ENCODE measurements around the gene DNAJC4.

The DNAJC4 gene, protein sequence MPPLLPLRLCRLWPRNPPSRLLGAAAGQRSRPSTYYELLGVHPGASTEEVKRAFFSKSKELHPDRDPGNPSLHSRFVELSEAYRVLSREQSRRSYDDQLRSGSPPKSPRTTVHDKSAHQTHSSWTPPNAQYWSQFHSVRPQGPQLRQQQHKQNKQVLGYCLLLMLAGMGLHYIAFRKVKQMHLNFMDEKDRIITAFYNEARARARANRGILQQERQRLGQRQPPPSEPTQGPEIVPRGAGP

GRCh38 chr11:64230171-64230984 is at the start of gene DNAJC4:
Gene DNAJC4, plus strand, starts transcription at chr11:64230548. Its CDS starts 307 bp downstream, at chr11:64230855.
- H3K4me3 Mint-ChIP-seq: peak within 1 kb of the TSS; percentile 90
- H3K9me3 Mint-ChIP-seq: no peaks in the 10 kb centered on the region
- peak; percentile 92 for DNase-seq (ENCODE audit: low spot score)
- no peaks in the 10 kb centered on the region for H3K27me3 Mint-ChIP-seq (ENCODE audit: low read depth)
- H3K27ac Mint-ChIP-seq: peak within 1 kb of the TSS; percentile 91
- peaks cover 33% of the 10 kb centered on the region for H3K4me1 Mint-ChIP-seq (ENCODE audit: low read depth)
- H3K36me3 Mint-ChIP-seq (ENCODE audit: low read depth): peaks cover 6% of the 10 kb centered on the region

GRCh38 chr11:64180891-64181290 is 49.5 kb upstream of the DNAJC4 start:
- H3K36me3 Mint-ChIP-seq (ENCODE audit: low read depth): peaks cover 9% of the 10 kb centered on the region
- H3K27me3 Mint-ChIP-seq (ENCODE audit: low read depth): peaks cover 2% of the 10 kb centered on the region
- no peak for DNase-seq (ENCODE audit: low spot score)
- no peak overlapping the region for H3K4me3 Mint-ChIP-seq
- H3K9me3 Mint-ChIP-seq: no peaks in the 10 kb centered on the region
- no peak overlapping the region for H3K27ac Mint-ChIP-seq
- H3K4me1 Mint-ChIP-seq (ENCODE audit: low read depth): peaks cover 38% of the 10 kb centered on the region

DNA sequence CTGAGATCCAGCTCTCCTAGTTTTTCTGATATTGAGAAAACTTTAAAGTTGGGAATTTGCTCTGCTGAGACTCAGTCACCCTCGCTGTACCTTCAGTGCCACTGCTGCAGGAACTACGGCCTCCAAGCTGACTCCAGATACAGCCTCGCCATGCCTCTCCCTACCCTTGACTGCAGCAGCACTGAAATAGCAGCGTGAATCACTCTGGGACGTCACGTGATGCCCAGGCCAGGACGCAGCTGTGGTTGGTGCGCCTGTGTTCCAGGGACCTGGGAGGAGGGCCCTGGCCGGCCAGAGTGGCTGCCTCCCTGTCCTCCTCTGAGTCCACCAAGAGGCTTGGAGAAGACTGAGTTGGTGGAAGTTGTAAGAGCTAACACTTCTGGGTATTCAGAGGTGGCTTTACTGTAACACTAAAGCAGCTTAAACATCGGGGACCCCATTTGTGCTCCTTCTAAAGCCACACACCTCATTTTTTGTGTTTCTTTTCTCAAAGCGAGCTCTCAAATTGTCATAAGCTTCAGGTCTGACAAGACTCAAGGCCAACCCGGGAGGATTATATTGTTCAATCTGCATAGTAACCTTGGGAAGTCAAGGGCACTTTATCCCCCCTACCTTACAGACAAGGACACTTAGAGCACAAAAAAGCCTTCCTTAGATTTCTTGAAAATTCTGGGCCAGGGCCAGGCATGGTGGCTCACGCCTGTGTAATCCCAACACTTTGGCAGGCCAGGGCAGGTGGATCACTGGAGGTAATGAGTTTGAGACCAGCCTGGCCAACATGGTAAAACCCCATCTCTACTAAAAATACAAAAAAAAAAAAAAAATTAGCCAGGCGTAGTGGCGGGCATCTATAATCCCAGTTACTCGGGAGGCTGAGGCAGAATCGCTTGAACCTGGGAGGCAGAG is 48.6 kb upstream of the DNAJC4 start:
- peaks cover 35% of the 10 kb centered on the region for H3K4me1 Mint-ChIP-seq (ENCODE audit: low read depth)
- H3K4me3 Mint-ChIP-seq: peak overlapping the region; percentile 35
- H3K27me3 Mint-ChIP-seq (ENCODE audit: low read depth): peaks cover 4% of the 10 kb centered on the region
- H3K9me3 Mint-ChIP-seq: no peaks in the 10 kb centered on the region
- H3K27ac Mint-ChIP-seq: peak overlapping the region; percentile 60
- peak; percentile 59 for DNase-seq (ENCODE audit: low spot score)
- peaks cover 9% of the 10 kb centered on the region for H3K36me3 Mint-ChIP-seq (ENCODE audit: low read depth)

DNA sequence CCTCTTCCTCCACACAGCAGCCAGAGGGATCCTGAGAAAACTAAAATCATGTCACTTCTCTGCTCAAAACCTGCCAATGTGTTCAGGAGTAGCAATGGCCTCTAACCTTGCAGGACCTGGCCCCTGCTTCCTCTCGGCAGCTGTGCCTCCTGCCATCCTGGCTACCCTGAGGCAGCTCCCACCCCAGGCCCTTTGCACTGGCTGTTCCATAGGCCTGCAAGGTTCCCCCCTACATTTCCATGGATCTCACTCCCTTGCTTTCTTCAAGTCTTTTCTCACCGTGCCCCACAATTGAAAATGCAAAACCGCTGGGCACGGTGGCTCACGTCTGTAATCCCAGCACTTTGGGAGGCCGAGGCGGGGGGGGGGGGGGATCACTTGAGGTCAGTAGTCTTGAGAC is 46.5 kb upstream of the DNAJC4 start:
- peak overlapping the region; percentile 31 for H3K27ac Mint-ChIP-seq
- DNase-seq (ENCODE audit: low spot score): no peak
- H3K36me3 Mint-ChIP-seq (ENCODE audit: low read depth): peaks cover 7% of the 10 kb centered on the region
- H3K4me3 Mint-ChIP-seq: peak overlapping the region; percentile 47
- peaks cover 26% of the 10 kb centered on the region for H3K4me1 Mint-ChIP-seq (ENCODE audit: low read depth)
- no peaks in the 10 kb centered on the region for H3K9me3 Mint-ChIP-seq
- H3K27me3 Mint-ChIP-seq (ENCODE audit: low read depth): peaks cover 4% of the 10 kb centered on the region

DNA sequence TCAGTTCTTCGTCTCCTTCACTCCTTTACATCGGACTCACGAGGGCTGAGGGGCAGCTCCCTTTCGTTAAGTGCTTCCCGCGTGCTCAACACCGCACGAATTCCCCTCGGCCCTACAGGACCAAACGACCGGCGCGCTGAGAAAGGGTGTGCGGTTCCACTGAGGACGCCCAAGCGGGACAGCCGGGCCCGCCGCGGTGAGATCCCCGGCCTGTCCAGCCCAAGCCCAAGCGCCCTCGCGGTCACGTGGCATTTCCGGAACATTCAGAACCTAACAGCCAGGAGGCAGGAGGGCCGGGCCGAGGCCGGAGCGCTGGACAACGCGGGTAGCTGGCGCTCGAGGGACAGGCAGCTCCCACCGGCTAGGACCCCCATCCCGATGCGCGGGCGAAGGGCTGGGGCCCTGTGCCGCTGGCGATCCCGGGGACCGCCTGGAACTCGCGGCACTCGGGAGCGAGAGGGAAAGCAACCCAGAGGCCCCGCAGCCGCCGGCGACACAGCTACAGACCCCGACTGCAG is 45.1 kb upstream of the DNAJC4 start:
- Mint-ChIP-seq H3K4me1 (ENCODE audit: low read depth) (peaks cover 30% of the 10 kb centered on the region), H3K36me3 (ENCODE audit: low read depth) (peaks cover 12% of the 10 kb centered on the region), H3K4me3 (peak overlapping the region; percentile 98), H3K27me3 (ENCODE audit: low read depth) (peaks cover 4% of the 10 kb centered on the region), H3K27ac (peak overlapping the region; percentile 99), H3K9me3 (no peaks in the 10 kb centered on the region)
- DNase-seq (ENCODE audit: low spot score): no peak

GRCh38 chr11:64185693-64186491 is 44.5 kb upstream of the DNAJC4 start, which contains the start of gene STIP1:
Gene STIP1, plus strand, starts transcription at chr11:64186171. Its CDS starts 91 bp downstream, at chr11:64186262.
- H3K27ac Mint-ChIP-seq: peak within 1 kb of the TSS; percentile 99
- H3K4me3 Mint-ChIP-seq: peak within 1 kb of the TSS; percentile 98
- peaks cover 4% of the 10 kb centered on the region for H3K27me3 Mint-ChIP-seq (ENCODE audit: low read depth)
- DNase-seq (ENCODE audit: low spot score): peak; percentile 99
- H3K36me3 Mint-ChIP-seq (ENCODE audit: low read depth): peaks cover 15% of the 10 kb centered on the region
- H3K4me1 Mint-ChIP-seq (ENCODE audit: low read depth): peaks cover 30% of the 10 kb centered on the region
- H3K9me3 Mint-ChIP-seq: no peaks in the 10 kb centered on the region

GRCh38 chr11:64186492-64187165 is 43.7 kb upstream of the DNAJC4 start:
- DNase-seq (ENCODE audit: low spot score): peak; percentile 60
- Mint-ChIP-seq H3K27me3 (ENCODE audit: low read depth) (peaks cover 4% of the 10 kb centered on the region), H3K4me3 (no peak overlapping the region), H3K36me3 (ENCODE audit: low read depth) (peaks cover 15% of the 10 kb centered on the region), H3K4me1 (ENCODE audit: low read depth) (peaks cover 25% of the 10 kb centered on the region), H3K27ac (no peak overlapping the region), H3K9me3 (no peaks in the 10 kb centered on the region)

- H3K9me3 Mint-ChIP-seq: no peaks in the 10 kb centered on the region
- H3K36me3 Mint-ChIP-seq (ENCODE audit: low read depth): peaks cover 54% of the 10 kb centered on the region
- H3K4me1 Mint-ChIP-seq (ENCODE audit: low read depth): peaks cover 13% of the 10 kb centered on the region
- H3K27ac Mint-ChIP-seq: no peak overlapping the region
- no peaks in the 10 kb centered on the region for H3K27me3 Mint-ChIP-seq (ENCODE audit: low read depth)
- no peak for DNase-seq (ENCODE audit: low spot score)
- no peak overlapping the region for H3K4me3 Mint-ChIP-seq
Measured at GRCh38 chr11:64192434-64192833, 37.9 kb upstream of the DNAJC4 start.

- DNase-seq (ENCODE audit: low spot score): no peak
- no peaks in the 10 kb centered on the region for H3K9me3 Mint-ChIP-seq
- no peaks in the 10 kb centered on the region for H3K27me3 Mint-ChIP-seq (ENCODE audit: low read depth)
- peaks cover 74% of the 10 kb centered on the region for H3K36me3 Mint-ChIP-seq (ENCODE audit: low read depth)
- peaks cover 3% of the 10 kb centered on the region for H3K4me1 Mint-ChIP-seq (ENCODE audit: low read depth)
- H3K27ac Mint-ChIP-seq: no peak overlapping the region
- H3K4me3 Mint-ChIP-seq: no peak overlapping the region
Measured at GRCh38 chr11:64196626-64197025, 33.7 kb upstream of the DNAJC4 start.

DNA sequence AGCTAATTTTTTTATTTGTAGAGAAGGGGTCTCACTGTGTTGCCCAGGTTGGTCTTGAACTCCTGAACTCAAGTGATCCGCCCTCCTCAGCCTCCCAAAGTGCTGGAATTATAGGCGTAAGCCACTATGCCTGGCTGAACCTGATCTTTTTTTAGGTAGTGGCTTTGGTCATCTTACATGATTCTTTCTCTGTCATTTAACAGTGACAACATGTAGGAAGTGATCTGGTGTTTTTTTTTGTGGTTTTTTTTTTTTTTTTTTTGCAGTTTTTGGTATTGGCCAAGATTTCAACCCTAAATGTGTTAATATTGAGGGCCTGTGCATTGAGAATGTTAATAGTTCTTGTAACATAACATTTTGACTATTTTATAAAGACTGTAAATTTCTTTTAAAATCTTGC is 31.8 kb upstream of the DNAJC4 start:
- H3K4me1 Mint-ChIP-seq (ENCODE audit: low read depth): peaks cover 6% of the 10 kb centered on the region
- H3K36me3 Mint-ChIP-seq (ENCODE audit: low read depth): peaks cover 80% of the 10 kb centered on the region
- H3K27me3 Mint-ChIP-seq (ENCODE audit: low read depth): no peaks in the 10 kb centered on the region
- no peak overlapping the region for H3K27ac Mint-ChIP-seq
- H3K9me3 Mint-ChIP-seq: no peaks in the 10 kb centered on the region
- H3K4me3 Mint-ChIP-seq: no peak overlapping the region
- no peak for DNase-seq (ENCODE audit: low spot score)

DNA sequence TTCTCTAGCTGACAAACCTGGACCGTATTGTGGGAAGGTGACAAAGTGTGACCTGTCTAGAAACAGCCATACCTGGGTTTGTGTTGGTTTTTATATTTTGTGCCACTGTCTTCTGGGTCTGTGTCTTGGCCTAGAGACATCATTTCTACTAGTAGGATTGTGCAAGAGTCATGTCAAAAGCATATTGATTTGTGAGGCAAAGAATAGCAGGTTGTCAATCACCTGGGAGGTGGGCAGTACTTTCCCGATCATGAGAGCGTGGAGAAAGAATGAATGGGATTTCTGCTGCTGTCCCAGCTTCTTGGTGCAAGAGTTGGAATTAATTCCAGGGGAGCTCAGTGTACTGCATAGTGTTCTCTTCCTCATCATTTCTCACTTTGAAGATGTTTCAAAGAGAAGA is 28.8 kb upstream of the DNAJC4 start:
- peaks cover 77% of the 10 kb centered on the region for H3K36me3 Mint-ChIP-seq (ENCODE audit: low read depth)
- DNase-seq (ENCODE audit: low spot score): no peak
- H3K27me3 Mint-ChIP-seq (ENCODE audit: low read depth): no peaks in the 10 kb centered on the region

GRCh38 chr11:64202992-64203391 is 27.4 kb upstream of the DNAJC4 start:
- no peaks in the 10 kb centered on the region for H3K27me3 Mint-ChIP-seq (ENCODE audit: low read depth)
- no peak for DNase-seq (ENCODE audit: low spot score)
- H3K9me3 Mint-ChIP-seq: no peaks in the 10 kb centered on the region
- peaks cover 72% of the 10 kb centered on the region for H3K36me3 Mint-ChIP-seq (ENCODE audit: low read depth)
- H3K4me1 Mint-ChIP-seq (ENCODE audit: low read depth): peaks cover 19% of the 10 kb centered on the region
- no peak overlapping the region for H3K27ac Mint-ChIP-seq
- H3K4me3 Mint-ChIP-seq: no peak overlapping the region

More for the DNA sequence above, 28.8 kb upstream of the DNAJC4 start:
- peaks cover 19% of the 10 kb centered on the region for H3K4me1 Mint-ChIP-seq (ENCODE audit: low read depth)
- H3K27ac Mint-ChIP-seq: no peak overlapping the region
- no peak overlapping the region for H3K4me3 Mint-ChIP-seq
- no peaks in the 10 kb centered on the region for H3K9me3 Mint-ChIP-seq
